Measurements from ENCODE around the gene C2CD5. TPM values are rescaled to one million over a fixed set of nuclear protein-coding genes. Genes with fewer than 3 reads are reported as not detected.
"Not testable (repeated sequence)": the region's sequence is repeated elsewhere in the genome, so short reads cannot be mapped to it uniquely, and the experiment has no call there.

C2CD5 gene
- 10.3 TPM for polyA plus RNA-seq (2013, experiment 1 of 2; ENCODE audit: insufficient read length)
- polyA plus RNA-seq (2013, experiment 2 of 2; ENCODE audit: insufficient read length): 10.8 TPM

- DNase-seq: peak; percentile 99
These were observed at the start of gene C2CD5 for GRCh38 chr12:22544038-22544979. C2CD5 (minus strand) TSS chr12:22544542; CDS start chr12:22544150, 392 bp downstream.

GRCh38 chr12:22593864-22594263 is 49.5 kb upstream of the C2CD5 start:
- DNase-seq: no peak

GRCh38 chr12:22588817-22589216 is 44.5 kb upstream of the C2CD5 start:
- no peak for DNase-seq

GRCh38 chr12:22578328-22578727 is 34.0 kb upstream of the C2CD5 start:
- DNase-seq: no peak

- no peak for DNase-seq
These were observed 33.3 kb upstream of the C2CD5 start for GRCh38 chr12:22577667-22578066.

- DNase-seq: no peak
These were observed 32.1 kb upstream of the C2CD5 start for GRCh38 chr12:22576473-22576872.

GRCh38 chr12:22576065-22576464 is 31.7 kb upstream of the C2CD5 start:
- DNase-seq: no peak

GRCh38 chr12:22574921-22575320 is 30.6 kb upstream of the C2CD5 start:
- no peak for DNase-seq

GRCh38 chr12:22573181-22573580 is 28.8 kb upstream of the C2CD5 start:
- DNase-seq: no peak

GRCh38 chr12:22569253-22569652 is 24.9 kb upstream of the C2CD5 start:
- DNase-seq: no peak

GRCh38 chr12:22562036-22563028 is 18.0 kb upstream of the C2CD5 start:
- DNase-seq: no peak

- DNase-seq: not testable (repeated sequence)
These were observed 10.4 kb upstream of the C2CD5 start for GRCh38 chr12:22554750-22555149.

GRCh38 chr12:22551624-22552023 is 7.3 kb upstream of the C2CD5 start:
- no peak for DNase-seq

GRCh38 chr12:22545255-22545654 is 913 bp upstream of the C2CD5 start:
- no peak for DNase-seq

GRCh38 chr12:22543246-22544037 is 900 bp downstream of the C2CD5 start:
- DNase-seq: no peak

GRCh38 chr12:22541496-22542155 is 2.7 kb downstream of the C2CD5 start:
- DNase-seq: no peak

GRCh38 chr12:22539055-22539454 is 5.3 kb downstream of the C2CD5 start:
- no peak for DNase-seq

- DNase-seq: no peak
These were observed 6.0 kb downstream of the C2CD5 start for GRCh38 chr12:22538311-22538710.

- DNase-seq: no peak
These were observed 7.3 kb downstream of the C2CD5 start for GRCh38 chr12:22536971-22537544.

- no peak for DNase-seq
These were observed 7.9 kb downstream of the C2CD5 start for GRCh38 chr12:22536346-22536945.

GRCh38 chr12:22535478-22535877 is 8.9 kb downstream of the C2CD5 start:
- DNase-seq: no peak

Data from fibroblast of skin of back (primary cell).